HG03060 (cell line): Measurements from ENCODE around the gene SEC31A.
"Not testable (repeated sequence)": the region's sequence is repeated elsewhere in the genome, so short reads cannot be mapped to it uniquely, and the experiment has no call there.

ENCODE experiments used
- ATAC-seq: cut with Tn5 transposase; IDR thresholded peaks from one replicate; pipeline ENCODE4 v1.9.1; 2021; ENCODE audit warnings: low read depth, moderate number of reproducible peaks; ENCODE audit not compliant: unreplicated experiment

Gene SEC31A

GRCh38 chr4:82893942-82894341 is 3.0 kb upstream of the SEC31A start:
- ATAC-seq = no peak

DNA sequence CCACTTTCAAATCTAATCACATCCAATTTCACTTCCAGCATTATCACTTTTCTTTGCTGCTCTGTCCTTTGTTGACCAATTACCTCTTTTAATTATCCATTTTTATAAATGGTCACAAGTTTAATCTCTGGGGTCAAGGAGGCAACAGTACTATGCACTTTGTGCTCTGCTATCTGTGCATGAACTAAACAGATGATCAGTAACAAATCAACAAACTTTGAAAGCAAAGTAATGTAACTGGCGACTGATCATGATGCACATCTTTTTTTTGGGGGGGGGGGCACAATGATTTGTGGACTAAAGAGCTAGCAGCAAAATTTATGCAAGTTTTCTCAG is 1.5 kb upstream of the SEC31A start:
- no peak for ATAC-seq

- ATAC-seq = no peak
These were observed 934 bp upstream of the SEC31A start for GRCh38 chr4:82891707-82892466.

DNA sequence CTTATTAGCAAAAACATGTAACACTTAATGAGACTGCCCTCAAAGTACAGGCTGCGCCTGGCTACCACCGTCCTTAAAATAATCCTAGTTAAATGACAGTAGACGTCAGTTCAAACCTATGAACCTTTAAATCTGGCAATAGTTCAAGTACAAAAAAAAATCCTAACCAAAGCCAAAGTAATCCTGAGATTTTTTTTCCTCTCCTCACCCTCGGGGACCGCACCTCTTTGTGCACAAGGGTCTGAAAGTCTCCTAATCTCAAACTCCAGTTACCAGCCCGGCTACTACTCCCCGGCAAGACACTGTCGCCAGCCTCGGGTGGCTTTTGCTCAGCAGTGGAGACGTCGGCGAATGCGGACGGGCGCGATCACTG is 439 bp downstream of the SEC31A start:
- ATAC-seq = no peak

- no peak for ATAC-seq
These were observed 1.7 kb downstream of the SEC31A start for GRCh38 chr4:82889287-82889686.

- no peak for ATAC-seq
These were observed 4.6 kb downstream of the SEC31A start for GRCh38 chr4:82886147-82886942.

- no peak for ATAC-seq
These were observed 5.5 kb downstream of the SEC31A start for GRCh38 chr4:82885410-82885809.

DNA sequence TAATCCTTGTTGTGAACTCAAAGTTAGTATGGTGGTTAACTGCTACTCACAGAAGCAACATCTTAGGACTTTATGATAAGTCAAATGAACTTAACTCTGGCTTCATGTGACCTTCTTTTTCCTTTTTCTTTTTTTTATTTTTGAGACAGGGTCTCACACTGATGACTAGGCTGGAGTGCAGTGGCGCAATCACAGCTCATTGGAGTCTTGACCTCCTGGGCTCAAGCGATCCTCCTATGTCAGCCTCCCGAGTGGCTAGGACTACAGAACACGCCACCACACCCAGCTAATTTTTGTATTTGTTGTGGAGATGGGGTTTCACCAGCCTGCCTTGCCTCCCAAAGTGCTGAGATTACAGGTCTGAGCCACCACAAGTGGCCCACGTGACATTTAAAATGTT is 22.4 kb downstream of the SEC31A start:
- no peak for ATAC-seq

- no peak for ATAC-seq
These were observed 24.1 kb downstream of the SEC31A start for GRCh38 chr4:82866706-82867385.

DNA sequence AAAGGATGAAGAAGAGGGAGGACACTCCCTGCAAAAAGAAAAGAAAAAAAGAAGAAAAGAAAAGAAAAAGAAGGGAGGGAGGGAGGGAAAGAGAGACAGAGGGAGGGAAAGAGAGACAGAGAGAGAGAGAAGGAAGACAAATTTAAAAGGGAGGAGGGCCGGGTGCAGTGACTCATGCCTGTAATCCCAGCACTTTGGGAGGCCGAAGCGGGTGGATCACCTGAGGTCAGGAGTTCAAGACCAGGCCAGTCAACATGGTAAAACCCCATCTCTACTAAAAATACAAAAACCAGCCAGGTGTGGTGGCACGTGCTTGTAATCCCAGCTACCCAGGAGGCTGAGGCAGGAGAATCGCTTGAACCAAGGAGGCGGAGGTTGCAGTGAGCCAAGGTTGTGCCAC is 24.9 kb downstream of the SEC31A start:
- ATAC-seq = not testable (repeated sequence)

DNA sequence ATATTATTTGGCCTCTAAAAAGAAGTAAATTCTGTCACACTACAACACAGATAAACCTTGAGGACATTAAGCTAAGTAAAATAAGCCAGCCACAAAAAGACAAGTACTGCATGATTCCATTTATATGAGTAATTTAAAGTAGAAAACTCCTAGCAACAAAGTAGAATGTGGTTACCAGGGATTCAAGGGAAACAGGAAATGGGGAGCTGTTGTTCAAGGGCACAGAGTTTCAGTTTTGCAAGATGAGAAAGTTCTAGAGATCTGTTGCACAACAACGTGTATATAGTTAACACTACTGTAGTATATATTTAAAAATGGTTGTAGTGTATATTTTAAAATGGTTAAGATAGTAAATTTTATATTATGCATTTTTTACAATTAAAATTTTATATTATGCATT is 25.4 kb downstream of the SEC31A start:
- no peak for ATAC-seq

- no peak for ATAC-seq
These were observed 26.5 kb downstream of the SEC31A start for GRCh38 chr4:82864336-82864979.

DNA sequence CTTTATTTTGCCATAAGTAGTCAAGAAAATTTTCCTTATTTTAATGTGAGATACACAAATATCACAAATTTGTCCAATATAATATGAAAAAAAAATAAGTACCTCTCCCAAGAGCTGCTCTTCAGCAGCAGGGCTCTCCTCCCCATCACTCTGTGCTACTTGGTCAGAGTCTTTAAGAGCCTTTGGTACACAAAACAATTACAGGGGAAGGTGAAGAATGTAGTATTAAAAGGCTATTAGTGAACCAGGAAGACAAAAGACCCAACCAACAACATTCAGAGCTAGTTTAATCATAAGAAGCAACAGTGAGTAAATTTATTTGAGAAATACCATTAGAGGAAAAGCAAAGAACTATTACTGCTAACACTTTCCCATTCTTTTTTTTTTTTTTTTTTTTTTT is 29.4 kb downstream of the SEC31A start:
- ATAC-seq = no peak

DNA sequence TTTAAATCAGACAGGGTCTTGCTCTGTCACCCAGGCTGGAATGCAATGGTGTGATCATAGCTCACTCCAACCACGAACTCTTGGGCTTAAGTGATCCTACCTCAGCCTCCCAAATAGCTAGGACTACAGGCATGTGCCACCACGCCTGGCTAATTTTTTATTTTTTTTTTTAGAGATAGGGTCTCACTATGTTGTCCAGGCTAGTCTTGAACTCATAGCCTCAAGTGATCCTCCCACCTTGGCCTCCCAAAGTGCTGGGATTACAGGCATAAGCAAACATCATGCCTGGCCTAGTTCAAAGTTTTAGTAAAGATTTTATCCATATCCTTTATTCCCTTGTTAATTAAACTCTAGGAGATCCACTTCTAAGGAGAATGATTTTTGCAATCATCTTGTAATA is 30.5 kb downstream of the SEC31A start:
- ATAC-seq = not testable (repeated sequence)

GRCh38 chr4:82852751-82853285 is 38.1 kb downstream of the SEC31A start:
- no peak for ATAC-seq

- no peak for ATAC-seq
These were observed 38.8 kb downstream of the SEC31A start for GRCh38 chr4:82851885-82852750.

DNA sequence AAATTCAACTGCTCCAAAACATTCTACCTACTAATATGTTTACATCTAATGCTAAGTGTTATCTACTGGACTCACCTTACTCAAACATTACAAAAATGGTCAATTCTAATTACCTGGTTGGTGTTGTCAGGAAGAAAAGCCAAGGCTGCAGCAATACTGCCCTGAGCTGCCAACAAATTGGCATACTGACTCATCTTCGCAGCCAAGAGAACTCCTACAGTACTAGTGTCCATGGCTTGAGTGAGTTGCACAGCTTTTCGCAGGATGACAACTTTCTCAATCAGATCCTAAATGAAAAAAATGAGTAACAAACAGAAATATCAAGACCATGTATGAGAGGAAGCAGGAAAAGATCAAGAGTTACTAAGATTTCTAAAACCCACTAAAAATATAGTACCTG is 39.6 kb downstream of the SEC31A start:
- ATAC-seq = no peak

DNA sequence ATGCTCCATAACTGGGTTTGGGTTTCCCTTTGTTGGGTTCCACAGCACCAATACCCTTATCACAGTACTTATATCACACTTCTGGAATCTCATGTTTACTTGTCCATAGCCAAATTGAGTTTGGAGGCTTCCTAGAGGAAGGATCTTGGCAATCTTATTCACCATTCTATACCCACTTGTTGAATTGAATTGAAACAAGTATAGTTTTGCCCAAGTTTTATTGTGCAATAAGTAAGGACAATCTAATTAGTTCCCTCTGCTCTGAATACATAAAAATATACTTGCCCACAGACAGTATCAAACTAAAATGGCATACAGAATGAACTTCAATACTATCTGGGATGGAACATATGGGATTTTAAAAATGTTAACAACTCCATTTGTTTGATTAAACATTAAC is 40.3 kb downstream of the SEC31A start:
- ATAC-seq = no peak

DNA sequence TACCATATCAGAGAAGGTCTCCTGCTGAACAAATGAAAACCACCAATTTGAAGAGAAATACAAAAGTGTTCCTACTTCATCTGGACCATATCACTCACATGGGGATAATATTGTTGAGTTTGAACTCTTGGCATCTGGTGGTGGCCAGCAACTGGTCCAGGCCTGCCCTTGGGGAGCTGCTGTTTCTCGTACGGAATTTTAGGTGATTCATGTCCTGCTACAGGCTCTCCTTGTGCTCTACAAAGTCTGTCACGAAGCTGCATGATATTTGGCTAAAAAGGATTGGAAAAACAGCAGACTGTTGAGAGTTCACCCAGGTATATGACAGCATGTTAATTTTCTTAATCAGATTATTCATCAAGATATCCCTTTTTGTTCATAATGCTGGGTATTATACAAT is 42.2 kb downstream of the SEC31A start:
- no peak for ATAC-seq

DNA sequence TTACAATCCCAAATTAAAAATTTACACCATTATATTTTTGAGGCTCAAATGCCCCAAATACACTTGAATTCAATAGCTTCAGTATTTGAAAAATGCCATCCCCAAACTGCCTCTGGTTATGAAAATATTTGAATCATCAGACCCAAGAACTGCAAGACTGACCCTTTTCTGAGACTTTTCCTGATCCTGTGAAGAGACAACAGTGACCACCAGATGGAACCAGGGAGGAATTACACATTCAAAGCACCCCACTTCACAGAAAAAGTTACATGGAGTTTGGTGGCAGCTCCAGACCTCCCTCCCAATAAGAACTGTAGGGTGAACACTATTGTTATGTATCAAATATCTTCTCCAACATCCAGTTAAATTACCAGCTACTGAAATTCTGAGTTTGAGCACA is 48.4 kb downstream of the SEC31A start:
- ATAC-seq = no peak
